H7 (cell line): ENCODE results near the gene SLC24A4. TPM values are rescaled to one million over a fixed set of nuclear protein-coding genes. Genes with fewer than 3 reads are reported as not detected.

Experiments
- DNase-seq: peaks from one replicate; pipeline ENCODE4 v3.0.0; 2012
- H3K27me3 ChIP-seq: 2 replicates; pipeline ENCODE4 v1.6.0; 2011; ENCODE audit warnings: mild to moderate bottlenecking, low read length; ENCODE audit not compliant: control insufficient read depth, insufficient read depth
- H3K36me3 ChIP-seq: replicated peaks from 2 replicates; pipeline ENCODE4 v1.5.1; 2011; ENCODE audit warnings: low read length; ENCODE audit not compliant: control insufficient read depth, insufficient read depth
- H3K4me3 ChIP-seq: 2 replicates; pipeline ENCODE4 v1.5.1; 2011; ENCODE audit warnings: low read depth, mild to moderate bottlenecking, control low read depth, low read length, moderate library complexity; ENCODE audit not compliant: insufficient read depth
- total RNA-seq: library from RNA; depleted of rRNA; stranded (reverse); fragments of >200 nt; shearing (Covaris generic); gene quantifications from 2 replicates; pipeline ENCODE4 v1.2.3, GENCODE V29; 2014; rRNA removed

The SLC24A4 gene
- total RNA-seq, 1 experiment from 2014 or later, result under 0.01 TPM

DNA sequence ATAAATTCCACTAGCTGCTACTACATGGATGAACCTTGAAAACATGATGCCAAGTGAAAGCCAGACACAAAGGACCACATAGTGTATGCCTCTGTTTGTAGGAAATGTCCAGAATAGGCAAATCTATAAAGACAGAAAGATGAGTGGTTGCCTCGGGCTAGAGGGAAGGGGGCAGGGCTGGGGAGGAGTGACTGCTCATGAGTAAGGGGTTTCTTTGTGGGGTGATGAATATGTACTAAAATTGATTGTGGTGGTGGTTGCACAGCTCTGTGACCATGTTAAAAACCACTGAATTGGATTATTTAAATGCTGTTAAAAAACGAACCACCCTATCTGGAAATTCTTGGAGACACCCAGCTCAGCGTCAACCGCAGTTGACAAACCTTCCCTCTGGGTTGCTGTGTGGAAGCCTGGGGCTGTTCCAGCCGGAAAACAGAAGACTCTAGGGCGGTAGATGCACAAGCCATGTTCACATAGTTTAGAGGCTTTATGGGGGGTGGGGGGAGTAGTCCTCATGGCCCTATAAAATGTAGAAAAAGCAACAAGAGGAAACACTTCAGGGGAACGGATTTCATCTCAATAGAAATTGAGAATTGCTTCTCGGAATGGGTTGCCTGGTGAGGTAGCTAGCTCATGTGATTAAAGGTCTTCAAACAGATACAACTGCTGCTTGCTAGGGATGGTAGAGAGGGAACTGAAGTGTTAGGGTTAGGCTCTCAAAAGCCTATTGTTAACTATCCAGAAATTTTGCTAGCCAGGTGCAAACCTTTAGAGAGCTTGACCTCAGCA lies 220.0 kb downstream of the SLC24A4 start:
- no peaks in the 10 kb centered on the region for H3K27me3 ChIP-seq
- DNase-seq, result no peak
- H3K4me3 ChIP-seq, result no peak overlapping the region
- H3K36me3 ChIP-seq, result no peaks in the 10 kb centered on the region

DNA sequence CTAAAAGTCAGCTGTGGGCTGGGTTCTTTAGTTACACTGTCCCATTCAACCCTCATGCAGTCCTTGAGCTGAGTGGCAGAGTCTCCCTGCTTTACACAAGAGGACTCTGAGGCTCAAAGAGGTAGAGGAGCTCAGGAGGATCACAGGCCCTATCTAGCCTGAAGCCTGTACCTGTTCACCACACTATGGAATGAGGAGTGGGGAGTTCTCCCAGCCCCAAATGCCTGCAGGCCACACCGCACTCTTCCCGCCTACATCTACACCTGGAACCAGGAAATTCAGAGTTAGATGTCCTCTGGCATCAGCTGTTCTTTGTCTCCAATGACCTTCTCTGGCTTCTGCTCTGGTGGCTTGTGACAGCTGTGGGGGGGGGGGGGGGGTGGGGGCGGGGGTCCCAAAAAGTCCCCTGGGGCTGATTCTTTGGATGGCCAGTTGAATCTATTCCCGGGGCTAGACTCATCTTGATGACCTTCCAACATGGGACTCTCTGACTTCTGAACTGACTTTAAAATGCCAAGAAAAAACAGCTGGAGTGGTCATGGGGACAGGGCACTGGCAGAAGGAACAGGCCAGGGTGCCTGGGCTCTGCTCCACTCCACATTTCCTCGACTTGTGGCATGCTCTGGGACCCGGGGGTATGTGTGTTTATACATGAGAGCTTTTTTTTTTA lies 221.2 kb downstream of the SLC24A4 start:
- DNase-seq, result no peak
- no peaks in the 10 kb centered on the region for H3K27me3 ChIP-seq
- no peak overlapping the region for H3K4me3 ChIP-seq
- H3K36me3 ChIP-seq, result no peaks in the 10 kb centered on the region

DNA sequence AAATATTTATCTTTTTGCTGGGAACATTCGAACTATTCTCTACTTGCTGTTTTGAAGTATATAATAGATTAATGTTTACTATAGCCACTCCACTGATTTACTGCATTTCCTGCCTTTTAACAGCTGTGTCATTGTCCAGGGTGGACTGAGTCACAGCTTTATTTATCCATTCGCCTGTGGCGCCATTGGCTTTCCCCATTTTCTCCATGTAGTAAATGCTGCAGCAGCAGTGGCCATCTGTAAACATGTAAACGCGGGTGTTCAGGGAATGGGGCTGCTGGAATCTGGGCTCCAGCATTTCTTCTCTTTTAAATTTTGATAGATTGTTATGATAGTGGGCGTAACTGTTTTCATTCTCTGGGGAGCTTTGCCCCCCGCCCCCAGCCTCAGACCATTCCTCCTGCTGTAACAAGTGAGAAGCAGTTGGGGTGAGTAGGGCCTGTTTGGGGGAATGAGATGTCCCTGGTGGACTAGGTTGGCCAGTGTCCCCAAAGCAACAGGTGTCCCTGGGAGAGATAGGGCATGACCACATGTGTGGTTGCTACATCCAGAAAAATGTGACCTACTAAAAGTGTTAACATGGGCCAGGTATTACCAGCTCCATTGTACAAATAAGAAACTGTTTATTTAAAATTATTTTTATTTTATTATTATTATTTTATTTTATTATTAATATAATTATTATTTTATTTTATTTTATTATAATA lies 223.5 kb downstream of the SLC24A4 start:
- no peaks in the 10 kb centered on the region for H3K27me3 ChIP-seq
- no peak for DNase-seq
- H3K36me3 ChIP-seq, result no peaks in the 10 kb centered on the region
- no peak overlapping the region for H3K4me3 ChIP-seq

- DNase-seq, result no peak
- no peaks in the 10 kb centered on the region for H3K27me3 ChIP-seq
- H3K4me3 ChIP-seq, result no peak overlapping the region
- no peaks in the 10 kb centered on the region for H3K36me3 ChIP-seq
These were observed 226.3 kb downstream of the SLC24A4 start for GRCh38 chr14:92549105-92549858.

DNA sequence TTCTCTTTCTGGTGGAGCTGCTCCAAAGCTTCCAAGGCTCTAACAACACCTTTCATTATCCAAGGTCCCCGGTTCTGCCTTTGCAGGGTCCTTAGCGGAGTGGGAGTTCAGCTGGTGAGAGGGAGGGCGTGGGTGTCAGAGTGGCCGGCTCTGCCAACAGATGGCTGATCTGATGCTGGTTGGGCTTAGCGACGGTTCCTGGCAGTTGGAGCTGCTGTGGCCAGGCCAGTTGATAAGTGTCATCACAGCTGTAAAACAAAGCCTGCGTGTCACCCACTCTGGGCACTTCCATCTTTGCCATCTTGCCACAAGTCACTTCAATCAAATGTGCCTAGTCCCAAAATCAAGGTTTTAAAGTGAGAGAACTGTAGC lies 226.9 kb downstream of the SLC24A4 start:
- DNase-seq, result no peak
- H3K4me3 ChIP-seq, result no peak overlapping the region
- no peaks in the 10 kb centered on the region for H3K27me3 ChIP-seq
- H3K36me3 ChIP-seq, result no peaks in the 10 kb centered on the region

Other genes with a start within 250 kb of the SLC24A4 start
- 18.9 and 31.5 TPM in 2 replicates for gene ATXN3, start 216.6 kb upstream of the SLC24A4 start, total RNA-seq
- gene NDUFB1, start 201.5 kb upstream of the SLC24A4 start, total RNA-seq, result 207 and 236 TPM in 2 replicates
- gene CPSF2, start 201.2 kb upstream of the SLC24A4 start, total RNA-seq, result 54.8 and 66.3 TPM in 2 replicates
- gene RIN3, start 190.6 kb downstream of the SLC24A4 start, total RNA-seq, result 0.15 and 0.76 TPM in 2 replicates